ENCODE data around the gene TMC1.

DNA sequence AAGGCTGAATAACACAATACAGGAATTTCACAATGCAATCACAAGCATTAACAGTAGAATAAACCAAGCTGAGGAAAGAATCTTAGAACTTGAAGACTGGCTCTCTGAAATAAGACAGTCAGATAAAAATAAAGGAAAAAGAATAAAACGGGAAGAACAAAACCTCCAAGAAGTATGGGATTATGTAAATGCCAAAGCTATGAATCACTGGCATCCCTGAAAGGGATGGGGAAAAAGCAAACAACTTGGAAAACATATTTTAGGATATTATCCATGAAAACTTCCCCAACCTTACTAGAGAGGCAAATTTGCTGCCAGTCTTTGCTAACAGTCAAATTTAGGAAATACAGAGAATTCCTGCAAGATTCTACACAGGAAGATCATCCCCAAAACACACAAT is 273.5 kb downstream of the TMC1 start:
- TF ChIP-seq SUZ12 (IDR thresholded peaks at IDR 0.05; ENCODE audit: extremely low read depth, insufficient read depth, insufficient read length) (no peak), ZNF274 (IDR thresholded peaks at IDR 0.05; ENCODE audit: low read depth, low read length) (no peak)
